Measurements from ENCODE around the gene KIF20A.
A peak's percentile ranks its signal among the peaks of the same experiment; 100 is the strongest.
"Not testable (repeated sequence)": the region's sequence is repeated elsewhere in the genome, so short reads cannot be mapped to it uniquely, and the experiment has no call there.

The KIF20A gene

DNA sequence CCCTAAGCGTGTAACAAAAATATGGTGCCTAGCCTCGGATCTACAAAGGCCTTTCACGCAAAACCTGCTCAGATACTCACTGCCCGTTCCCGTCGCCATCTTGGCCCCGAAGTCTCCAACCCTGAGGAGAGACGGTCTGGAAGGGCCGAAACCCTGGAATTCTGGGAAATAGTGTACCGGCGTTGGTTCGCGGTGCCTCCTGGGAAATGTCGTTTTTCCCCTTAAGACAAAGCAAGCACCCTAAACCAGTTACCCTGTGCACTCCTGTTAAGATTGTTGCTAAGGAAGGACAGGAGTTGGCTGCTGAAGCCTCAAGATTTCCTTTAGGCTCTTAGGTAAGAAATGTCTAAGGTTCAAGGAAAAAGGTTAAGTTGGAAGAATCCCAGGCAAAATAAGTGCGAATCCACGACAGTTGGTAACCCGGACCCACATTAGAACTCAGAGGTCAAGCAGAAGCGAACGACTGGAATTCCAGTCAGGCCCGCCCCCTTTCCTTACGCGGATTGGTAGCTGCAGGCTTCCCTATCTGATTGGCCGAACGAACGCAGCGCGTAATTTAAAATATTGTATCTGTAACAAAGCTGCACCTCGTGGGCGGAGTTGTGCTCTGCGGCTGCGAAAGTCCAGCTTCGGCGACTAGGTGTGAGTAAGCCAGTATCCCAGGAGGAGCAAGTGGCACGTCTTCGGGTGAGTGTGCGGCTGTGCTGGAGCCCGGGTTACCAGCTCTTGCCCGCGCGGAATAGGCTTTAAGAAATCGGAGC lies at the start of gene KIF20A, which contains the start of gene BRD8:
KIF20A (plus strand) TSS at position 597 of the 761 bp plus-strand sequence. CDS start 569 bp downstream, outside the sequence.
BRD8 (minus strand) TSS at position 115 of the 761 bp plus-strand sequence; CDS start at position 99, 16 bp downstream.
- peak; percentile 96 for DNase-seq

GRCh38 chr5:138129347-138129746 lies 49.6 kb upstream of the KIF20A start:
- no peak for DNase-seq

GRCh38 chr5:138132543-138132942 lies 46.4 kb upstream of the KIF20A start:
- no peak for DNase-seq

GRCh38 chr5:138138949-138139780 lies 39.7 kb upstream of the KIF20A start, which contains the start of gene NME5:
Gene NME5 (minus strand): TSS chr5:138139428. CDS start chr5:138138780, 648 bp downstream.
- peak; percentile 49 for DNase-seq

GRCh38 chr5:138139781-138140090 lies 39.2 kb upstream of the KIF20A start:
- peak; percentile 16 for DNase-seq

- DNase-seq, result no peak
Measured at GRCh38 chr5:138140268-138140667, 38.6 kb upstream of the KIF20A start.

DNA sequence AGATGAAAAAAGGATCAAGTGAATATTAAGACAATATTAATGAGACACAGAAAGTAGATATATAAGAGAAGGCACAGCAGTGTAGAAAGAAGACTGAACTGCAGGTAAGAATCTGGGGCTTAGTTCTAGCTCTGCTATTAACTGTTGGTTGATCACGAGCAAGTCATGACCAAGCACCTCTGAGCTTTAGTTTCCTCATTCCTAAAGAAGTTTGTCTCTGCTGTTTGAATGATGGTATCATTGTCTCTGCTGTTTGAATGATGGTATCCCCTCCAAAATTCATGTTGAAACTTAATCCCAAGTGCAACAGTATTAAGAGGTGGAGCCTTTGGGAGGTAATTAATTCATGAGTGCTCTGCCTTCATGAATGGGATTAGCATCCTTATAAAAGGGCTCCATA lies 37.2 kb upstream of the KIF20A start:
- DNase-seq, result no peak

GRCh38 chr5:138143578-138143977 lies 35.3 kb upstream of the KIF20A start:
- not testable (repeated sequence) for DNase-seq

DNA sequence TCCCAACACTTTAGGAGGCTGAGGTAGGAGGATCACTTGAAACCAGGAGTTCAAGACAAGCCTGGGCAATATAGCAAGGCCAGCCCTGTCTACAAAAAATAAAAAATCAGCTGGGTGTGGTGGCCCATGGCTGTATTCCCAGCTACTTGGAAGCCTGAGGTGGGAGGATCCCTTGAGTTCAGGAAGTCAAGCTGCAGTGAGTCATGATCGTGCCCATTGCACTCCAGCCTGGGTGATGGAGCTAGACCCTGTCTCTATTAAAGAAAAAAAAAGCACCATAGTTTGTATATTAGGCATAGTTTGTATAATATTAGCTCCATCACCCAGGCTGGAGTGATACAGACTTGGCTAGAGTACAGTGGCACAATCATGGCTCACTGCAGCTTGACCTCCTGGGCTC lies 30.1 kb upstream of the KIF20A start:
- DNase-seq, result no peak

DNA sequence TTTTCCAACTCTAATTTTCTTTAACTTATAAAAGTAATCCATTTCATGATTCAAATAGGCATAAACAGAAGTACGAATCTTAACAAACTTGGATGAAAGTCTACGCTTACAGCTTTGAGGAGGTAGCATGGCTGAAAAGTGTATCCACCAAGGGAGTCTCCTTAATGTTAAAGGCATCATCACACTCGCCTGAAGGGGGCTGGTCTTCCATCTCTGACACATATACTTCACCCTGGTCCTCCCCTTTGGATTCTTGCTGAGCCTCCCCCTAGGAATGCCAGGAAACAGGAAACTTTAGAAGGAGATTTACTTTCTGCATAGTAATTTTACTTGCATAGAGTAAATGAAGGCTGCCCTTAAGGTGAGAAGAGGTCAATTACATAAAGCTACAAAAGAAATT lies 29.4 kb upstream of the KIF20A start:
- DNase-seq, result no peak

GRCh38 chr5:138155977-138156376 lies 22.9 kb upstream of the KIF20A start:
- not testable (repeated sequence) for DNase-seq

- no peak for DNase-seq
Measured at GRCh38 chr5:138157626-138158025, 21.3 kb upstream of the KIF20A start.

- no peak for DNase-seq
Measured at GRCh38 chr5:138159666-138160065, 19.2 kb upstream of the KIF20A start.

DNA sequence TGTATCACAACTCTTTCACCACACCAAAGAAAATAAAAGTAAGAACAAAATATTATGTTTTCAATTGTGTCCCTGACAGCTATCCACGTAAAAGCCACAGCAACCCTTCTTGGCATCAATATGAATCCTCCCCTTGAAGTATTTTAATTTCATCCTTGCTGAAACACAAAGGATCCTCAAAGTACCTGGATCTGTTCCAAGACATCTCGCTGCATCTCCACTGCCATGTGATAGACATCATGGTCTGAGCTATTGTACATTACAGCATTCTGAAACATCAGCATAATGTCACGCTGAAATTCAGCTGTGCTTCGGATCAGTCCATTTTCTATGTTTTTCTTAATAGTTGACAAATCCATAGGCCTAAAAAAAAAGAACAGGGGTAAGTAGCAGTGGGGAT lies 18.2 kb upstream of the KIF20A start:
- no peak for DNase-seq

GRCh38 chr5:138163721-138164120 lies 15.2 kb upstream of the KIF20A start:
- DNase-seq, result no peak

DNA sequence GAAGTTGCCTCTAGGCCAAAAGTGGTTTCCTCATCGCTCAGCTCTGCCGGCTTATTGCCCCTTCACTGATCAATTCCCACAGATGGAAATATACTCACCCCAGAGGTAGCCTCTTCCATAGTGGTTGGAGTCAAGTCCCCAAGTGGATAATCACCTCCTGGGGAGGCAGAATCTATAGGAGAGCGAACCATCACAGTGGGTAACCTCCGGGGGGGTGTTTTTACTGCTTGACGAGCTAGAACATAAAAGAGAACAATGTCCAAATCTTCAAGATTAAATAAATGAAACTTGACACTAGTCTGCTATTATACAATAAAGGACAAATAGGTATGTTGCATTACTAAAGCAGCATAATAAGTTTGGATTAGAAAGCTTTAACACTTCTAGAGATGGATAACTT lies 9.8 kb upstream of the KIF20A start:
- no peak for DNase-seq

DNA sequence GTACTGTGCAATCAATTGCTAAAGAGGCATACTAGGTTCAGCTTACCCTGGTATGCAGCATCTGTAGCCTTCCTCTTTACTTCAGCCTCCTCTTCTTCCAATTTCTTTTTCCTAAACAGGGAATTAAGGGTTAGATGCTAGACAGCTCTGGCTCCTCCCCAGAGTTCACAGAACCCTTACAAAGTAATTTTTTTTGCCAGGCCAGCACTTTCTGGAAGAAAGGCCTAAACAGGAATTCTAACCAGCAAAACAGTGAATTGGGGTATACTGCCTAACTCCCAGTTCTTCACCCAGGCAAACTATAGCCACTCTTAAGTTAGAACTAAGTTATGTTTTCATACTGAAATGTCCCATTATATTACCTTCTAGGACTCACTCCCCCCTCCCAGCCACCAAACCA lies 8.6 kb upstream of the KIF20A start:
- no peak for DNase-seq

DNA sequence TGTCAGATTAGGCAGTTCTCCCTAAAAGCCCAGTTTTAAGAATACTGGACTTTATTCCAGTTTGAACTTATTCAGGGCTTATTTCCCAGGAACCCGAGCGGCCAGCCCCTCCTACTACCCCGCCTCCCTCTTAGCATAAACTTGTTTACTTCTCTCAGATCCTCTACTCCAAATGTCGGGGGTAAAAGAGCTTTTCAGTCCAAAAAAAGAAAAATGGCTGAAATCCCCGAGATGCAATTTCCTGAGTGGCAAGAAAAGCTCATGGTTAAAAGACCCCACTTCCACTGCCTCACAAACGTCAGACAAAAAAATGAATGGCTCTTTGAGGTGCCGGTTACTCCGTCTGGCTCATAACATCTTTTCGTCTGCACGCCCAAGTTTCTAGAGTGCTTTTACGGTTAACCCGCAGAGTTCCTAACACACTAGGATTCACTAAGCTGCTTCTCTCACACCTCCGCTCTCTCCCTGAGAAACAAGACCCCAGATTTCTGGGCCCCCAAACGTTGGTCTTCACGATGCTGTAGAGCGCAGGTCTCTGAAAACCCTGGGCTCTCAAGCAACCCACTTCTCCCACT lies 884 bp upstream of the KIF20A start:
- peak; percentile 26 for DNase-seq

DNA sequence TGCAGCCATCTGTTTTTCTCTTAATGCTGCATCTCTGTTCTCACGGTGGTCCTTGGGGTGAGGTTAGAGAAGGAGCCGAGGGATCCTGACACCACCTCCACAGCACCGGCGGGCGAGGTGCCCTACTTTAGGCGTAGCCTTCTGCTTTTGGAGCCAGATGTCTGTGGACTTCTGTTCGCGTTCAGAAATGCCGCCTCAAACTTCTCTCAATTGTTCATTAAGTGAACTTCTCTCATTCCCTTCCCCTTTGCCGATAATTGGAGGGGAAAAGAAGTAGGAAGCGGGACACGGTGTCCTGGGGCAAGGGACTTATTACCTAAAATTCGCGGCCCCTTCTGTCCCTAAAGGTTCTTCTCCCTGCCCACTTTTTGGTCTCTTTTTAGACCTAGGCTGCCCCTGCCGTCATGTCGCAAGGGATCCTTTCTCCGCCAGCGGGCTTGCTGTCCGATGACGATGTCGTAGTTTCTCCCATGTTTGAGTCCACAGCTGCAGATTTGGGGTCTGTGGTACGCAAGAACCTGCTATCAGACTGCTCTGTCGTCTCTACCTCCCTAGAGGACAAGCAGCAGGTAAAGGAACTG lies 455 bp downstream of the KIF20A start:
- peak; percentile 26 for DNase-seq

- peak; percentile 70 for DNase-seq
Measured at GRCh38 chr5:138180183-138180782, 1.4 kb downstream of the KIF20A start.

DNA sequence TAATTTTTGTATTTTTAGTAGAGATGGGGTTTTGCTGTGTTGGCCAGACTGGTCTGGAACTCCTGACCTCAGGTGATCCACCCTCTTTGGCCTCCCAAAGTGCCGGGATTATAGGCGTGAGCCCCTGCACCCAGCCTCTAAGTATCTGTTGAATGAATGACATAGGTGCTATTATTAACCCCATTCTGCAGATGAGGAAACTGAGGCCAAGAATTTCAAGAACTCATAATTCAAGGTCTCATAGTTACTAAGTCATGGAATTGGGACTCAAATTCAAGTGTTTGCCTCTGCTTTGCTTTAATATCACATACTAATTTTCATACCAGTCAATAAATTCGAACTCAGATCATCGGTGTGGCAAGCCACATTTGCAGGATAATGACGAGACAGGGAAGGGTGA lies 1.9 kb downstream of the KIF20A start:
- DNase-seq, result no peak

DNA sequence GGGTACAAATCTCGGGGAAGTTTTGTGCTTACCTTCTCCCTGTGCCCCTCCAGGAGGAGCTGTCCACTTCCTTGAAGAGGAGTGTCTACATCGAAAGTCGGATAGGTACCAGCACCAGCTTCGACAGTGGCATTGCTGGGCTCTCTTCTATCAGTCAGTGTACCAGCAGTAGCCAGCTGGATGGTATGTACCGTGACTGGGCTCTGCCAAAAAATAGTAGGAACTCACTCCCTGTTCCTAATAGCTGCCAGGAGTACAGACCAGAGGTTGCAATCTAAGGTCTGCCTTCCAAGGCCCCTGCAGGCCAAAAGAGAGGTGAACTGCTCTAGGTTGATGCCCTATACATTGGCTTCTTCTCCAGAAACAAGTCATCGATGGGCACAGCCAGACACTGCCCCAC lies 3.9 kb downstream of the KIF20A start:
- DNase-seq, result no peak

DNA sequence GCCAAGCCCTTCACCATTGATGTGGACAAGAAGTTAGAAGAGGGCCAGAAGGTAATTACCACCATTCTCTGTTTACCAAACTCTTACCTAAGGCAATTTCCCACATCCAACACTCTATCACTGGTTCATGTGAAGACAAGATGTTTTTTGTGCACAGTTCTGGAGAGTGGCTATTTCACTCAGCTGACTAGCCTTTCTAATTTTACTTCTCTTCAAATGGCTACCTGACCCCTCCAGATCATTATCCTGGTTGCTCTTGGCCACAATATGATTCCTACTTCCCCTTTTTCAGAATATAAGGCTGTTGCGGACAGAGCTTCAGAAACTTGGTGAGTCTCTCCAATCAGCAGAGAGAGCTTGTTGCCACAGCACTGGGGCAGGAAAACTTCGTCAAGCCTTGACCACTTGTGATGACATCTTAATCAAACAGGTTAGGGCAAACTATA lies 7.1 kb downstream of the KIF20A start:
- DNase-seq, result peak; percentile 26

Data from RPMI8226 (cell line).